GM12865 (cell line): ENCODE results near the gene SCAF1.

Experiments used
- DNase-seq: peaks from one replicate; pipeline ENCODE4 v3.0.0; 2010; ENCODE audit warnings: low read depth
- H3K4me3 ChIP-seq: 2 replicates; pipeline ENCODE4 v1.5.1; 2011; ENCODE audit warnings: mild to moderate bottlenecking, low read depth, low read length, control low read depth
- TF ChIP-seq, protein P1 (sequence below): IDR thresholded peaks from 2 replicates; pipeline ENCODE4 v1.5.1; 2011; ENCODE audit warnings: low read length, control low read depth, low read depth, inconsistent platforms; ENCODE audit not compliant: insufficient read depth; ENCODE audit errors: missing control alignments

SCAF1 gene

DNA sequence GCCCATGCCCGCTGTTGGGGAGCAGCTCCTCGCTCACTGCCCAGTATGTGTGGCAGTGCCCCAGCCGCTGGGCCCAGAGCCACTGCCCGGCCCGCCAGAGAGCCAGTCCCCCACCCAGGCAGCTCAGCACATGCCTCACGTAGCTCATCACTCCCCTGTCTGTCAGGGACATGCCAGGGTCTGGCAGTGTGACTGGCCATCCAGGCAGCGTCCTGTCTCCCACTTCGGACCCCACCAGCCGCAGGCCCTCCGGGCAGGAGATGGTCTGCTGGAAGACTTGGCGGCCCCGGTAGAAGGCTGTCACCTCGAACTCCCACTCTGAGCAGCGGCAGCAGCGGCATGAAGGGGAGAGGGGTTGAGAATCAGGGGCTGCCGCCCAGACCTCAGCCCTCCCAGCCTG is 20.0 kb downstream of the SCAF1 start:
- no peak overlapping the region for H3K4me3 ChIP-seq
- TF ChIP-seq, protein P1, sequence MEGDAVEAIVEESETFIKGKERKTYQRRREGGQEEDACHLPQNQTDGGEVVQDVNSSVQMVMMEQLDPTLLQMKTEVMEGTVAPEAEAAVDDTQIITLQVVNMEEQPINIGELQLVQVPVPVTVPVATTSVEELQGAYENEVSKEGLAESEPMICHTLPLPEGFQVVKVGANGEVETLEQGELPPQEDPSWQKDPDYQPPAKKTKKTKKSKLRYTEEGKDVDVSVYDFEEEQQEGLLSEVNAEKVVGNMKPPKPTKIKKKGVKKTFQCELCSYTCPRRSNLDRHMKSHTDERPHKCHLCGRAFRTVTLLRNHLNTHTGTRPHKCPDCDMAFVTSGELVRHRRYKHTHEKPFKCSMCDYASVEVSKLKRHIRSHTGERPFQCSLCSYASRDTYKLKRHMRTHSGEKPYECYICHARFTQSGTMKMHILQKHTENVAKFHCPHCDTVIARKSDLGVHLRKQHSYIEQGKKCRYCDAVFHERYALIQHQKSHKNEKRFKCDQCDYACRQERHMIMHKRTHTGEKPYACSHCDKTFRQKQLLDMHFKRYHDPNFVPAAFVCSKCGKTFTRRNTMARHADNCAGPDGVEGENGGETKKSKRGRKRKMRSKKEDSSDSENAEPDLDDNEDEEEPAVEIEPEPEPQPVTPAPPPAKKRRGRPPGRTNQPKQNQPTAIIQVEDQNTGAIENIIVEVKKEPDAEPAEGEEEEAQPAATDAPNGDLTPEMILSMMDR = no peak
- no peak for DNase-seq

DNA sequence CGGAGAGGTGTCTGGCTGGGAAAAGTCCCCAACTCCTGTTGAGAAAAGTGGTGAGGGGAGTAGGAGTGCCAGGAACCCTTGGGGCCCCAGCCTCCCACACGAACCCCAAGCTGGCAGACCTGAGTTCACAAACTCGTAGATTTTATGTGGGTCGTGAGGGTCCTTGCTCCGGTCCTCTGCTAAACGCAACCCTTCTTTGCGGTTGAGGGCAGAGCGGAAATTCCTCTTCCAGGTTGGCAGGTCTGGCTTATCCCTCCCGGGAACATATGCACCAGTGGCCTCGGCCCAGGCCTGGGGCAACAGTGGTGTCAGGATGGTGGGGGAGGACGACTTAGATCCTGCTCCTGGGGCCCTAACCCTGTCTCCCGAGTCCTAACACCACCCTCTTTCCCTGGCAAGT is 21.2 kb downstream of the SCAF1 start:
- DNase-seq = no peak
- H3K4me3 ChIP-seq = no peak overlapping the region; the same call in 1 of the 2 replicates
- TF ChIP-seq, protein P1 = no peak

DNA sequence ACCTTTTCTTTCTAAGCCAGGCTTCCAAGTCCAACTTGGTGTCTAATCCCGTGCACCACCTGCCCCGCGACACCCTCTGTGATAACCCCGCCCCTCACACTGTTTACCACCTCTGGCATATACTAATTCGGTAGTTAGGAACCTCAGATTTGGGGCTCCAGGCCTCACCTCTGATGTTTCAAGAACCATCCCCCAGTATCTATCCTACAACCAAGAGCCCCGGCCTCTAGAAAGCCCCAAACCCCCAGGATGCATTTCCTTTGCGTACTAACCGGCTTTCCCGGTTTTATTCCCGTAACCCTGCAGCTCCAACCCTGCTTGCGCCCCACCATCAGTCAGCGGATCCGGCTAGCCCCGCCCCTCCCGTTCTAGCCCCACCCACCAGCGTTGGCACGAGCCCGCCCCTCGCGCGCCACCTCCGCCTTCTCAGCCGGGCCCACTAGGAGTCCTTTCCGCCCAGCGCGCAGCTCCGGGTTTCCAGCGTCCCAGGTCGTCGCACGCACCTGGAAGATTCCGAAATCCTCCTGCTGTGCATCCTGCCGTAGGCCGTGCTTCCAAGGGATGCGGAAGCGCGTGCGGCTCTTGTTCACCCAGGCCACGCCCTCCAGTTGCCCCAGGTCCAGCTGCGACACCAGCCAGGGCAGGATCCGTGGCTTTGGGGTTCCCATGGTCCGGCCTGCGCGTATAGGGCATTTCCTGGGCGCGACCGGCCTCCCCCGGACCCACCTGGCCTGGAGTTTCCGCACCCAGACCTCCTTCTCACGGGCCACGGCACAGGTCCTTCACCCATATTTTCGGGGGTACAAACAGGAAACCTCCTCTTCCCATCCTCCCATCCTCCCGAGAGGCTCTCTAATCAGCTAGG is 22.4 kb downstream of the SCAF1 start:
- peak overlapping the region; percentile 57 for H3K4me3 ChIP-seq
- TF ChIP-seq, protein P1 = peak; percentile 0
- peak; percentile 84 for DNase-seq

DNA sequence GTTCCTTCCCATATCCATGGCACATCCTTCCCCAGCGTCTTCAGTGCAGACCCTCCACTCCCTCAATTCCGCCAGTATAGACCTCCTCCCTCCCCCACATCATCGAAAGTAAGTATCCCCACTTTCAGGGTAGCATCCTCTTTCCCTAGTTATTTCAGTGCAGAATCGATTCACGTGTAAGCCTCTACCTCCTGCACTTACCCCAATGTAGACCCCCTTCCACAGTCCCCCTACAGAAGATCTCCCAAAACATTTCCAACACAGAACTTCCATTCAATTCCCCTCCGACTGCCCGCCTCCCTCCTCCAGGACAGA is 23.0 kb downstream of the SCAF1 start:
- TF ChIP-seq, protein P1 = no peak
- no peak for DNase-seq

DNA sequence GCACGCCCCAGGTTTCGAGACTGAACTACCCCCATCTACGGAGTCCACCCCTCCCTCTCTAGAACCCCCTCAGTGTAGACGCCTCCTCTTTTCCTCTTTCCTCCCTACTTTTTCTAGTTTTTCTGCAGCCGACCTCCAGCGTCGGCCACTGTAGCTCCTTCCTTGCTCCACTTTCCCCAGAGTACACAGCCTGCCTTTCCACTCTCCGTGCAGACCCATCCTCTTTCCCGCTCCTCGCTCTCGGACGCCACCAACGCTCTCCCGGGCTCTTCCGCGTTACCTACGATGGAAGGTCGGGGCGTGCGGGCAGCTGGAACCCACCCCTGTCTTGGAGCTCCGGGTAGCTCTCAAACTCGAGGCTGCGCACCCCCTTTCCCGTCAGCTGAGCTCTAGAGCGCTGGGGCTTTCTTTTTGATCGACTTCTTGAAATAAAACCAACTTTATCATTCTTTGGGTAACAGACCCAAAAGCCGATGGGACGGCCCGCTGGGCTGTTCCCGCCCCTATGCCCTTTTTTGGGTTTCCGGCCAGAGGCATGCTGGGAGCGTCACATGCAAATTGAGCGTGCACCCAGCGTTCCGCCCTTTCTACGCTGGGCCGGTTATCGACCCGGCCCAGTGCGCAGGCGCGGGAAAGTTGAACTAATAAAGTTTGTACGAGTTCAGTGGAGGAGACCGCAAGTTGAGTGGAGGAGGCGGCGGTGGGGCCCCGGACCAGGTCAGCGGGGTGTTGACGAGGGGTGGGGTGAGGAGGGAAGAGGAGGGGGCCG is 23.5 kb downstream of the SCAF1 start, which contains the start of the genes BCL2L12 and IRF3:
BCL2L12 (plus strand) TSS at position 583 of the 769 bp plus-strand sequence. CDS start 760 bp downstream, outside the sequence.
IRF3 (minus strand) TSS at position 507 of the 769 bp plus-strand sequence. CDS start 1,019 bp downstream, outside the sequence.
- peak; percentile 98 for DNase-seq
- TF ChIP-seq, protein P1 = no peak
- H3K4me3 ChIP-seq = peak within 1 kb of the TSS; percentile 57

More for the DNA sequence above, 23.0 kb downstream of the SCAF1 start:
- peak overlapping the region; percentile 57 for H3K4me3 ChIP-seq

DNA sequence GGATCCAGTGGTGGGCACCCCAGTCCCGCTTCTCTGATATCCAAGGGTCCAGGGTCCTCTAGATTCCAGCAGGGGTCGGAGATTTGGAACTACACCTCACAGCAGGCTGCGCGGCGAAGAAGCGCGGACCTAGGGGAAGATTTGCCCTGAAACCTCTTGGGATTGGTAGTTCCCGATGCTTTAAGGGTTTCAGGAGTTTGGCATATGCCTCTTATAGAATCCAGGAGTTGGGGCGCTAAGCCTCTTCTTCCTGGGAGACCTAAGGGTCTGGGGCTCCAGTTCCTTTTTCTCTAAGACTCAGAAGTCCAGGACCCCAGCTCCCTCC is 24.1 kb downstream of the SCAF1 start:
- H3K4me3 ChIP-seq = peak overlapping the region; percentile 57
- TF ChIP-seq, protein P1 = no peak
- no peak for DNase-seq
